ENCODE measurements around the gene TGM5. TPM values are rescaled to one million over a fixed set of nuclear protein-coding genes. Genes with fewer than 3 reads are reported as not detected.

The TGM5 gene
- total RNA-seq, 2 donors from 2014 or later, result 0.56 to 1.0 TPM

DNA sequence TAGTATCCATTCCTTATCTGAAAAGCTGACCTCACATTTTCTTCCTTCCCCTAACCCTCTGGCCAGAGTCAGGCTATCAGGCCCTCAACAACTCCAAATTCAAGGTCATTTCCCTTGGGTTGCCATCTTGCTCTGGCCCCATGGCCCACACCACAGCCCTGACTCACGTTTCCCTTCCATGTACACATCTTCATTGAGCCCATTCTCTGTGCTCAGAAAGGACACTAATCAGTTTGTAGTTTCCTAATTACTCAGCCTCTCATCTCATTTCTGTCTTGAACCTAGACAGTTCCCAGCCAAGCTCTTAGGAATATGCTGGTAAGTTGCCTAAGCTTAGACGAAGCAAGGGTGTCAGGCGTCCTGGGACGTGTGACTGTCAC, 14.9 kb downstream of the TGM5 start:
- intact Hi-C loops (cut with DNase I), result no loop called here
- no peak for DNase-seq (ENCODE audit: low spot score)

- no peak for DNase-seq (ENCODE audit: low spot score)
- intact Hi-C loops (cut with DNase I), result no loop called here
Observed at GRCh38 chr15:43251185-43251870, 15.4 kb downstream of the TGM5 start.

DNA sequence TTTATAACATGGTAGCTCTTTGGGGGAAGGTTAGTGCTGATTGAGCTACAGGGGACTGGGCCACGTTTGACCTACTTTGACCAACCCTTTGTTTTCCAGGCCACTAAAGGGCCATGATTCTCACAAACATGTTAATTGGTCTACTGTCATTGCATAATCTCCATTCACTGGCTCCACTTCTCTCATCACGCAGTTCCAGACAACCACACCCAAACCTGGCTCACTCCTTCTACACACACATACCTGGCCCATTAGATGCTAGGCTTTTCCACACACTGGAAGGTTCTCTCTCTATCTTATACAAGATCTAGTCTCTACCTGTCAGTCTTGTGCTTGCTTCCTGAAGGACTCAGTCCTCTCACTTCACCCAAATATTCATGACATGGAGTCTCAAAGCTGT, 15.9 kb downstream of the TGM5 start:
- intact Hi-C loops (cut with DNase I), result no loop called here
- no peak for DNase-seq (ENCODE audit: low spot score)

- intact Hi-C loops (cut with DNase I), result no loop called here
Observed at GRCh38 chr15:43249699-43250203, 17.0 kb downstream of the TGM5 start.

GRCh38 chr15:43249236-43249635, 17.5 kb downstream of the TGM5 start:
- intact Hi-C loops (cut with DNase I), result no loop called here
- DNase-seq (ENCODE audit: low spot score), result no peak

More at GRCh38 chr15:43249699-43250203, 17.0 kb downstream of the TGM5 start:
- no peak for DNase-seq (ENCODE audit: low spot score)

GRCh38 chr15:43246261-43246774, 20.4 kb downstream of the TGM5 start:
- no peak for DNase-seq (ENCODE audit: low spot score)
- intact Hi-C loops (cut with DNase I), result no loop called here

DNA sequence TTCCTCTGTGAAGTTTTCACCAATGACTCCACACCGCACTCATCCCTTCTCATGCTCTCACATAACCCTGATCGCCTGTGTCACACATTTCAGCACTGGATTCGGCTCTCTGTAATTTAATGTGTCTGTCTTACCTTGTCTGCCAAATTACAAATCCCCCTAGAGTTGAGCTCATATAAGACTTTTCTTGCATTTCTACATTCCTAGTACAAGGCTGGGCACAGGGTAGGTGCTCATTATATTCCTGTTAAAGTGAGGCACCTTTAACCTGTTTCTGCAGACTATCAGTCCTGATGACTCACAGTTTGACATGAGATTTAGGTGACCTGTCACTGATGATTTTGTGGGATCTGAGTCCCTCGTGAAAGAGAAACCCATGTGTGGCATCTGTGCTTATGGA, 22.6 kb downstream of the TGM5 start:
- DNase-seq (ENCODE audit: low spot score), result no peak
- intact Hi-C loops (cut with DNase I), result no loop called here

- no peak for DNase-seq (ENCODE audit: low spot score)
- intact Hi-C loops (cut with DNase I), result no loop called here
Observed at GRCh38 chr15:43243020-43243645, 23.6 kb downstream of the TGM5 start.

DNA sequence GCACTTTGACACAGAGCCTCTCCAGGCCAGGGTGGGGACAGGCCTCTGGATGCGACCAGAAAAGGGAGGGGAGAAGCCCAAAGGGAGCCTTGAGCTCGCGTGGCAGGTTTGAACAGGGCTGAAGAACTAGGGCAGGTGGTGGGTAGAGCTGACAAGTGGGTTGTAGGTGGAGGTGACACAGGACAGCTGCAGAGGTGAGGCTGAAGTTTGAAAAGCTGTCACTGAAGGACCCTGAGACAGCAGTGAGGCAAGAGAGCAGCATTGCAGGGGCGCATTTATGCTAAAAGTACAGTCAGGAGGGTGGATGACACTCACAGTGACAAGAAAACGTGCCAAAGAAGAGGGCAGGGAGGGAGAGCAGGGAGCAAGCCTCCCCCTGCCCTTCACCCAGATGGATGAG, 24.1 kb downstream of the TGM5 start:
- intact Hi-C loops (cut with DNase I), result no loop called here
- no peak for DNase-seq (ENCODE audit: low spot score)

- intact Hi-C loops (cut with DNase I), result loop anchor here in 1 of 2 donors (1.0 kb wide), 1 partner anchor 35 kb away; no protein-coding TSS in a partner anchor
- DNase-seq (ENCODE audit: low spot score), result peak; percentile 87
Observed at GRCh38 chr15:43241100-43241499, 25.6 kb downstream of the TGM5 start.

DNA sequence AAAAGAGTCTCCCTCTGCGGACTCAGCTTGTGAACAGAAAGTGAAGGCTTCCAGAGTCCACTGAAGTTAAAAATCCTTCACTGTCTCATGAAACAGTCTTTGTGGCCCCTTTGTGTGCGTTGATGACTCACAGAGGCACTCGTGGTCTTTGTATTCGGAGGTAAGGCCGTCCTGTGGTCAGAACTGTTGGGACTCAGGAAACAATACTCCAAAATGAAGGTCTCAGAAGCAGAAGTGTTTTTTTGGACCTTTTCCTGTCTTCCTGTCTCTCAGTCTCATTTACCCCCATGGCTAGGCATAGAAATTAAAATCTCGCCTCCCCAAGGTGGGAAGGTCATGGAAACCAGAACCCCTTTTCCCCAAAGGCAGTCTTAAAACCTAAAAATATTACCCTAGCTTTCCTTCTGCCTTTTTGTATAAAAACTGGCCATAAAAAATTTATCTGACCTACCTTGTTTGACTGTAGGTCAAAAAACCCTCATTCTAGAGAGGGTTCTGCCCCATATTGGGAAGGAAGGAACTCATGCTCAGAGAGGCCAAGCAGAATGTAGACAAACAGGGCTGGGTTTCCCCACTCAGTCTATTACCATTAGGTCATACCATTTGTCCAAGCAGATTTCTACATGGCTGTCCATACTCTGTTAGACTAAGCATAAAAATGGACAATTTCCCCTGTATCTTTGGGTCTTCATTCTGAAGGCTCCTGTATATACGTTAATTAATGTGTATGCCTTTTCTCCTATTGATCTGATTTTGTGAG, 26.8 kb downstream of the TGM5 start:
- no peak for DNase-seq (ENCODE audit: low spot score)
- intact Hi-C loops (cut with DNase I), result no loop called here

GRCh38 chr15:43238671-43239131, 28.0 kb downstream of the TGM5 start:
- DNase-seq (ENCODE audit: low spot score), result no peak
- intact Hi-C loops (cut with DNase I), result no loop called here

DNA sequence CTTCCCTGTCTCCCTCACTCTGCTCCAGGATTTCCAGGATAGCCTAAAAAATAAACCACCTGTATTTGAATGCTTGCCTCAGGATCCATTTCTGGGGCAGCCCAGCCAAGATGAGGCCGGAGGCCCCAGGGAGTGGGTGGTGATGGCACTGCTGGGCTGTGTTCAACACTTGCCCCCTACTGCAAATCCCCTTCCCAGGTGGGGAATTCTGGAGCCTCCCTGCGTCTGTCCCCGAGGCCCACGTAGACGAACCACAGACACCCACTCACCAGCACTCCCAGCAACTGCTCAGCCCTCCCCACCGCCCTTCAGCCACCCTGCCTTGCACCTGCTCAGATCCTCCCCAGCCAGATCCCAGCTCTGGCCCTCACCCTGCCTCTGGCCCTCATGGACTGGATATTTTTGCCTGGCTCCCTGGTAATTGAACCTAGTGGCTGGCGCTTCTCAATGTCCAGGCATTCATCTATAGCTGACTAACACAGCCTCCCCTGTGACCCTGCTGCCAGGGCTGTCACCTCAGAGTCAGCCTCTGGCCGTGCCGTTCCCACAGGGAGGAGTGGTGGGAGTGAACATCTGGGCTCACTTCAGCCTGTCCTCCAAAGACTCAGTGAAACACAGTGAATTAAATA, 28.8 kb downstream of the TGM5 start:
- DNase-seq (ENCODE audit: low spot score), result no peak
- intact Hi-C loops (cut with DNase I), result no loop called here

GRCh38 chr15:43235536-43235935, 31.2 kb downstream of the TGM5 start:
- no peak for DNase-seq (ENCODE audit: low spot score)
- intact Hi-C loops (cut with DNase I), result no loop called here

- no peak for DNase-seq (ENCODE audit: low spot score)
- intact Hi-C loops (cut with DNase I), result loop anchor here in 1 of 2 donors (5.0 kb wide), 1 partner anchor 45 kb away; no protein-coding TSS in a partner anchor
Observed at GRCh38 chr15:43232289-43232874, 34.3 kb downstream of the TGM5 start.

DNA sequence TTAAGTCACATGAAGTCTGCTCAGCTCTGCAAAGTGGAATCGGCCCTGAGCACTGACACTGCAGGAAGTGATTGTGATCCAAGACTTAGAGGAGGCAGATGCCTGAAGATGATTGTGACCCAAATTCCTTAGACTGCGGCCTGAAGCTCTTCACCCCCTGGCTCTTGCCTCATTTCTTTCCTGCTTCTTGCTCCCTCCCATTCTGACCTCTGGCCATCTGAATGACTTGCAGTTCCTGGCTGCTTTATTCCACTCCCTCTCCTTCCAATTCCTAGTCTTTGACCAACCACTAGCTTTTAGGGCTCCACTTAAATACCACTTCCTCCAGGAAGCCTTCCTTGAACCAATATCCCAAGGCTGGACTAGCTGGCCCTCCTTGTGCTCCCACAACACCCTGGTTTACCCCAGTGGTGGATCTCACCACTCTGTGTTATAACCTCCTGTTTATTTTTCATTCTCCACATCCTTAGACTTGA, 36.0 kb downstream of the TGM5 start:
- no peak for DNase-seq (ENCODE audit: low spot score)
- intact Hi-C loops (cut with DNase I), result loop anchor here in 1 of 2 donors (5.0 kb wide), 1 partner anchor 47 kb away; no protein-coding TSS in a partner anchor

- intact Hi-C loops (cut with DNase I), result loop anchor here in 1 of 2 donors (5.0 kb wide), 2 partner anchors 47 to 1108 kb away; no protein-coding TSS in a partner anchor
- no peak for DNase-seq (ENCODE audit: low spot score)
Observed at GRCh38 chr15:43229977-43230376, 36.8 kb downstream of the TGM5 start.

DNA sequence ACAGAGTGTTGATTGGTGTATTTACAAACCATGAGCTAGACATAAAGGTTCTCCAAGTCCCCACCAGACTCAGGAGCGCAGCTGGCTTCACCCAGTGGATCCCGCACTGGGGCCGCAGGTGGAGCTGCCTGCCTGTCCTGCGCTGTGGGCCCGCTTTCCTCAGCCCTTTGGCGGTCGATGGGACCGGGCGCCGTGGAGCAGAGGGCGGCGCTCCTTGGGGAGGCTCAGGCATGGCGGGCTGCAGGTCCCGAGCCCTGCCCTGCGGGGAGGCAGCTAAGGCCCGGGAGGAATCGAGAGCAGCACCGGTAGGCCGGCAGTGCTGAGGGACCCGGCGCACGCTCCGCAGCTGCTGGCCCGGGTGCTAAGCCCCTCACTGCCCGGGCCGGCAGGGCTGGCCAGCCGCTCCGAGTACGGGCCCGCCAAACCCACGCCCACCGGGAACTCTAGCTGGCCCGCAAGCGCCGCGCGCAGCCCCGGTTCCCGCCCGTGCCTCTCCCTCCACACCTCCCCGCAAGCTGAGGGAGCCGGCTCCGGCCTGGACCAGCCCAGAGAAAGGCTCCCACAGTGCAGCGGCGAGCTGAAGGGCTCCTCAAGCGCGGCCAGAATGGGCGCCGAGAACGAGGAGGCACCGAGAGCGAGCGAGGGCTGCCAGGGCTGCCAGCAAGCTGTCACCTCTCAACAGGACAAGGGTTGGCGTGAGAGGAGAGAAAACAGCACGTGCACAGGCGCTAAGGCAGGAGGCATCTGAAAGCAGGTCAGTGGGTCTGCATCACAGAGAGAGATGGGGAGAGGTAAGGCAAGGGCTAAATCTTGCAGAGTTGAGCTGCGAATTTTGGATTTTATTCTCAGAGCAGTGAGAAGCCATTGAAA, 40.1 kb downstream of the TGM5 start:
- peak; percentile 76 for DNase-seq (ENCODE audit: low spot score)
- intact Hi-C loops (cut with DNase I), result loop anchor here (2.0 to 5.0 kb wide), 2 partner anchors 58 to 1104 kb away; no protein-coding TSS in a partner anchor

Measured in posterior vena cava (tissue), 2 donors.